SHP77 treated with DMSO at 0.1 percent for 48 hours (cell line): Measurements from ENCODE around the gene TMPRSS11F.

Experiments used
- DNase-seq: peaks from one replicate; lab custom pipeline; 2025; lab: John Stamatoyannopoulos, UW

TMPRSS11F gene

DNA sequence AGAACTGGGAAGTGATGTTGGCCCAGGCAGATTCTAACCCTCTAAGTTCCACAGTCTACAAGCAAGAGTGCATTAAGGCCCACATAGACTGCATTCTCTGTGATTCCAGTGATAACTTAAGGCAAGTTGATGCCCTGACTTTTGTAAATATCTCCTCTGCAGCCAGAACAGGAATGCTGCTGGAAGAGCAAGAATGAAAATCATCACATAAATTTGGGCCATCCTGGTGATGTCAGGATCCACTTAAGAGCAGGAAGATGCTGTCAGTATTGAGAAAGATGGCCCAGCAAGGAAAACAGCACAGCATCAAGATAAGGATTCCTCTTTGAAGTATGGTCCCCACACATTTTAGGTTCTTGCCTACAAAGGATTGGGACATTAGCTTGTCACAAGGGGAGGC, 52.4 kb downstream of the TMPRSS11F start:
- no peak for DNase-seq

DNA sequence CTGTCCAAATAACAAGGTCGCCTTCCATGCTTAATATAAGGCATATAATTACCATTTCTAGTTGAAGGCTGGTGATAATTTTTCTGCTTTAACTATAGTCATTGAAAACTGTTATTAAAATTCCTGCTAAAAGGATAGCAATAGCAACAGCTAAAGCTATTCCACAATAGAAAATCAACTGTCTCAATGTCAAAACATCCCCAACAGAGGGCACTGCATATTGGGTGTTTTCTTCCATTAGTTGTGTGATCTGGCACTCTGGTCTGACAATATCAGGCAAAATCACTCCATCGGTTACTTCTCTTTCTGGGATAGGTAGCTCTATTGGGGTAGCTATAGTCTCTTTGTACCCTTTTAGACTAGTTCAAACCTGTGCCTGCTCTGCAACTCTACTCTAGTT, 53.5 kb downstream of the TMPRSS11F start:
- no peak for DNase-seq

DNA sequence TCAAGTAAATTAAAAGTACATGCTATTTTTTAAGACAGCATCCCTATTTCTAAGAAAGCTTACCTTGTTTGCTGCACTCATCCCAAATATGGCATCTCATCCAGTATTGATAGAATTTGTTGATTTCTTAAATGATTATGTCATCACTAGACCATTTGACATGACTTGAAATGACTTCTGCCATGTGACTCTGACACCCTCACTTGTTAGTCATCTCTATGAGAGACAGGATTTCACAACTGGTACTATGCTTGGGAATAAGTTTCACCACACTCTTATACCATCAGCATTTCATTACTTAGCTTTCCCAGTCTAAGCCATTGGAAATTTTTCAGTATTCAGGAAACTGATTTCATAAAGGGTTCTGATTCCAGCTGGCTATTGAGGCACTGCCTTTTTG, 55.3 kb downstream of the TMPRSS11F start:
- DNase-seq: no peak

DNA sequence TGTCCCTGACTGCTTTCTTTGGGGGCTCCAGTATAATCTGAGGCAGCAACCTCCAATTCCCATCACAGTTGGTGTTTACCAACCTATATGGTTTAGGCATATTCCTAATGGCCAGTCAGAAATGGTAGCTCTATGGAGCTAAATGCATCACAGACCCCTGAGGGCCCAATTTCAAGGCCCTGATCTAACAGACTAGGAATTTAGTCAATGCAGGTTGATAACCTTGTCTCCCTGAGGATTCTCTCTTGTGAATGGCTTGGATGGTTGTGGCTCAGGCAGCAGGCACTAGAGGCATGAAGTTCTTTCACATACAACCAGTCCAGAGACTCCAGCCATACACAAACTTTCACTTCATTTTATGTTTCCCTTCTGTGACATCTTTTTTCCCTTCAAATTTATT, 59.4 kb downstream of the TMPRSS11F start:
- no peak for DNase-seq

DNA sequence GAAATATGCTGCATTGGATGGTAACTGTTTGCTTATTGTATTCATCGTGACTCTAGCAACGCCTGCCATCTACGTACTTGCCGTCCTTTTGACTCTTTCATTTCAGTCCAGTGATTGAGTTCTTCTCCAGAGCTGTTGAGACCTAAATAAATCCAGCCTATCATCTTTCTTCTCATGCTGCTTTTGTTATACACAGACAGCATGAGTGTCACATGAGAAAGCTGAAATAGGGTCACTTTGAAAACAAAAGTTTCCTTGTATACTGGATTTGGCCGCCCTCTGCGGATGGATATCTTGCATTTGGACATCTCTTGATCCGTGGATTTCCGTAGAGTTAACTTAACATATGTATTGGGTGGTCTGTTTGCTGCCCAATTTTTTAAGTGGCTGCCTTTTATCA, 67.2 kb downstream of the TMPRSS11F start:
- DNase-seq: no peak

DNA sequence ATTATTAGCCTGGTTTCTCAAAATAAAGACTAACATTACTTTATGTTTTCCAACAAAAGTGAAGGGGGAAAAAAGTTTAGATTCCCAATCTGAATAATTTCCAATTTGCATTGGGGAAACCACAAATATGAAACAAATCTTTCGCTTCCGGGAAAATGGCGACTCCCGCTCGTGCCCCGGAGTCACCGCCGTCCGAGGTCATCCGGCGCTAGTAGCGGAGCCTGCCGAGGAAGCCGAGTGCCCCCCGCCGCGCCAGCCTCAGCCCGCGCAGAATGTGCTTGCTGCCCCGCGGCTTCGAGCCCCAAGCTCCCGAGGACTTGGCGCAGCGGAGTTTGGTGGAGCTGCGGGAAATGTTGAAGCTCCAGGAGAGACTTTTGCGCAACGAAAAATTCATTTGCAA, 91.4 kb downstream of the TMPRSS11F start:
- DNase-seq: no peak

DNA sequence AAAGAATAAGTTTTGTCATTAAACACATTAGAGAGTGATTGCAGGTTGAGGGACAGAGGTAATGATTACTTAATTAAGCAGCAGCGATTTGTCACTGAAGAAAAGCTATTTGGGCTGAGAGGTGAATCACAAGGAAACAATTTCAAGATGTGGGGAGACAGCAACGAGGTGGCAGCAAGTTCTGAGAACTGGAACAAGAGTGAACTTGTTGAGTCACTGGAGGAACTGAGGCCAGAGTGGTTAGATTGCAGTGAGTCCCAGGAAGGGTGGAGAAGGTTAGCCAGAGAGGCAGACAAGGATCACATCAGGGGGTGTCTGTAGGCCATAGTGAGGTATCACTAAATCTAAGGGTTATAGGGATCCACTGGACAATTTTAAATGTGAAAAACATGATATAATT, 108.5 kb downstream of the TMPRSS11F start:
- DNase-seq: no peak

DNA sequence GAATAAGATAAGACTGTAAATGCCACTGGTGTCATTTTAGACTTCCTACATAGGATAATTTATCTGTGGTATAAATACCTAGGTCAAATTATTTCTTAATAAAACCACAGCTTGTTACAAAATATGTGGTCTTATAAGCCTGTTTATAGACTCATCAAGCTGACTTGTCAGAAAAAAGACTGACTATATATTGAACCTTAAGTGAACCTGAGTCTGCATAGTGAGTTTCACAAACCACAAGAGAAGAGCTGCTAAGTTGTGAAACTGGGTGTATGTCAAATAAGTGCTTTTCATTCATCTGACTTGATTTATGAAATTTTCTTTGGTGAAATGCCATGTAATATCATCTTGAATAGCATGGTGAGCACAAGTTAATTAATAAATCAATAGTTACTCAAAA, 118.0 kb downstream of the TMPRSS11F start:
- no peak for DNase-seq
